HCT116 (cell line): ENCODE measurements around the gene HOXD3. TPM values are rescaled to one million over a fixed set of nuclear protein-coding genes. Genes with fewer than 3 reads are reported as not detected.

ENCODE experiments used
- ATAC-seq: fragments of 200-7000 bp; cut with Tn5 transposase; 2 replicates; pipeline ENCODE4 v1.9.1; 2020; ENCODE audit warnings: mild to moderate bottlenecking, moderate library complexity
- BruUV-seq: library from RNA; stranded (reverse); fragments of 400-500 nt; replicated peaks from 2 replicates; lab custom pipeline; 2021; lab: Mats Ljungman, UMichigan
- CTCF ChIA-PET: fragments of 300-600 bp; sonication (Branson Sonifier 250); formaldehyde crosslinking; loops from one replicate; lab custom pipeline; 2021; ENCODE audit warnings: antibody characterized with exemption; lab: Charles Lee
- POLR2A ChIA-PET: fragments of 300-600, 350-600 bp; sonication (Branson Sonifier 250); formaldehyde crosslinking; loops from one replicate; lab custom pipeline; 2021; ENCODE audit warnings: antibody characterized with exemption; lab: Charles Lee
- RAD21 ChIA-PET, 2 experiments: fragments of 300-600 bp; sonication (Branson Sonifier 250); formaldehyde crosslinking; loops; one replicate each; lab custom pipeline; 2023; ENCODE audit warnings: low total read pairs in 2 of 2; ENCODE audit not compliant: uncharacterized antibody in 2 of 2, unreplicated experiment in 2 of 2, low non-redundant PET in 1 of 2; lab: Charles Lee
- DNase-seq: peaks from one replicate; pipeline ENCODE4 v3.0.0-alpha.2; 2010; ENCODE audit warnings: low read depth, low spot score
- H2AFZ ChIP-seq: fragments of 200-600 bp; shearing (Covaris generic), sonication (generic); 2 replicates; pipeline ENCODE4 v1.6.1; 2017; ENCODE audit warnings: low read depth, mixed run types, mixed read lengths, antibody characterized with exemption, low read length; ENCODE audit not compliant: poor library complexity, severe bottlenecking
- H3K27ac ChIP-seq: 2 replicates; pipeline ENCODE4 v1.5.1; 2012; ENCODE audit warnings: low read depth, low read length
- H3K27me3 ChIP-seq: fragments of 200-600 bp; sonication (generic); 2 replicates; pipeline ENCODE4 v1.6.1; 2016; ENCODE audit warnings: mixed run types, low read length, mixed read lengths; ENCODE audit not compliant: insufficient read depth
- H3K36me3 ChIP-seq, 2 experiments: fragments of 200-500 bp in 1 of 2; fragments of 200-600 bp in 1 of 2; sonication (Bioruptor generic) in 1 of 2; sonication (generic) in 1 of 2; 2 replicates each; pipeline versions ENCODE4 v1.5.1 to v1.6.1; 2014 to 2016; ENCODE audit warnings: low read length in 2 of 2, inconsistent platforms in 1 of 2, mixed read lengths in 1 of 2, mixed run types in 1 of 2; ENCODE audit not compliant: insufficient read depth in 2 of 2, control insufficient read depth in 1 of 2
- H3K4me1 ChIP-seq, 2 experiments: fragments of 200-600 bp in 1 of 2; sonication (generic) in 1 of 2; 2 replicates each; pipeline versions ENCODE4 v1.5.1 to v1.6.1; 2012 to 2017; ENCODE audit warnings: low read length in 2 of 2, inconsistent platforms in 1 of 2, mild to moderate bottlenecking in 1 of 2, mixed read lengths in 1 of 2, mixed run types in 1 of 2, moderate library complexity in 1 of 2; ENCODE audit not compliant: insufficient read depth in 2 of 2, control insufficient read depth in 1 of 2
- H3K4me2 ChIP-seq: fragments of 200-600 bp; sonication (generic); 2 replicates; pipeline ENCODE4 v1.6.1; 2017; ENCODE audit warnings: mixed run types, low read length, mixed read lengths
- H3K4me3 ChIP-seq, 2 experiments: fragments of 200-600 bp in 1 of 2; sonication (generic) in 1 of 2; replicated peaks in 1 of 2; 2 replicates each; pipeline ENCODE4 v1.5.1; 2011 to 2016; ENCODE audit warnings: low read length in 2 of 2, control low read depth in 1 of 2, low read depth in 1 of 2, mild to moderate bottlenecking in 1 of 2, mixed read lengths in 1 of 2, mixed run types in 1 of 2
- H3K79me2 ChIP-seq: fragments of 200-600 bp; sonication (generic); 2 replicates; pipeline ENCODE4 v1.6.1; 2017; ENCODE audit warnings: mild to moderate bottlenecking, mixed run types, low read length, moderate library complexity, mixed read lengths; ENCODE audit not compliant: insufficient read depth
- H3K9ac ChIP-seq: fragments of 200-600 bp; sonication (generic); 2 replicates; pipeline ENCODE4 v1.6.1; 2016; ENCODE audit warnings: low read length, mixed read lengths
- H3K9me2 ChIP-seq: fragments of 200-600 bp; sonication (generic), shearing (Covaris generic); 2 replicates; pipeline ENCODE4 v1.6.1; 2017; ENCODE audit warnings: mixed run types, mild to moderate bottlenecking, moderate library complexity; ENCODE audit not compliant: insufficient read depth
- H3K9me3 ChIP-seq, 2 experiments: fragments of 200-500 bp in 1 of 2; fragments of 200-600 bp in 1 of 2; sonication (Bioruptor generic) in 1 of 2; sonication (generic) in 1 of 2; 2 replicates each; pipeline ENCODE4 v1.6.1; 2014 to 2017; ENCODE audit warnings: low read length in 2 of 2, mixed read lengths in 2 of 2, inconsistent platforms in 1 of 2, low read depth in 1 of 2, mild to moderate bottlenecking in 1 of 2, mixed run types in 1 of 2, moderate library complexity in 1 of 2; ENCODE audit not compliant: control insufficient read depth in 1 of 2, insufficient read depth in 1 of 2
- H4K20me1 ChIP-seq: fragments of 200-600 bp; sonication (generic), shearing (Covaris generic); 2 replicates; pipeline ENCODE4 v1.6.1; 2017; ENCODE audit warnings: mixed run types, mild to moderate bottlenecking, moderate library complexity; ENCODE audit not compliant: insufficient read depth
- CEBPB ChIP-seq: IDR thresholded peaks from 2 replicates; pipeline ENCODE4 v1.6.1; 2012; ENCODE audit warnings: low read depth
- EGR1 ChIP-seq: IDR thresholded peaks from 2 replicates; pipeline ENCODE4 v1.6.1; 2012; ENCODE audit warnings: low read depth
- EZH2 ChIP-seq: fragments of 200-600 bp; sonication (generic); IDR thresholded peaks from 2 replicates; pipeline ENCODE4 v1.6.1; 2017; ENCODE audit warnings: antibody characterized with exemption, mixed run types
- FOSL1 ChIP-seq: IDR thresholded peaks from 2 replicates; pipeline ENCODE4 v1.6.1; 2012; ENCODE audit warnings: low read depth
- JUND ChIP-seq: IDR thresholded peaks from 2 replicates; pipeline ENCODE4 v1.6.1; 2012
- POLR2AphosphoS5 ChIP-seq: IDR thresholded peaks from 2 replicates; pipeline ENCODE4 v1.6.1; 2011; ENCODE audit warnings: mild to moderate bottlenecking, low read depth, low read length, moderate library complexity
- SIN3A ChIP-seq: IDR thresholded peaks from 2 replicates; pipeline ENCODE4 v1.6.1; 2012; ENCODE audit warnings: low read depth
- YY1 ChIP-seq: IDR thresholded peaks from 2 replicates; pipeline ENCODE4 v1.6.1; 2011; ENCODE audit warnings: low read length, low read depth, moderate library complexity, mild to moderate bottlenecking; ENCODE audit not compliant: insufficient replicate concordance; ENCODE audit errors: extremely low read depth
- intact Hi-C: fragments of 100-400 bp; cut with micrococcal nuclease; formaldehyde crosslinking; loops from 2 replicates; pipeline ENCODE4 v1.10.0; 2022
- total RNA-seq: library from RNA; stranded (reverse); gene quantifications from one replicate; pipeline ENCODE4 v1.2.1, GENCODE V29; 2021; ENCODE audit not compliant: unreplicated experiment
- TF ChIP-seq, protein P1 (sequence below): IDR thresholded peaks from 2 replicates; pipeline ENCODE4 v1.6.1; 2011; ENCODE audit warnings: mild to moderate bottlenecking, low read length, moderate library complexity; ENCODE audit not compliant: insufficient replicate concordance; ENCODE audit errors: extremely low read depth
- TF ChIP-seq, protein P2 (sequence below), 3 experiments: fragments of 200-600 bp in 1 of 3; sonication (generic) in 1 of 3; IDR thresholded peaks in 2 of 3; conservative IDR thresholded peaks in 1 of 3; 2 replicates each; pipeline ENCODE4 v1.5.1; 2012 to 2017; ENCODE audit warnings: low read depth in 2 of 3, low read length in 2 of 3, antibody characterized with exemption in 1 of 3, borderline replicate concordance in 1 of 3, control low read depth in 1 of 3, mild to moderate bottlenecking in 1 of 3, mixed read lengths in 1 of 3, mixed run types in 1 of 3, moderate library complexity in 1 of 3; ENCODE audit not compliant: insufficient read depth in 1 of 3

Gene HOXD3
- total RNA-seq, 1 experiment from 2014 or later = 1.4 TPM

DNA sequence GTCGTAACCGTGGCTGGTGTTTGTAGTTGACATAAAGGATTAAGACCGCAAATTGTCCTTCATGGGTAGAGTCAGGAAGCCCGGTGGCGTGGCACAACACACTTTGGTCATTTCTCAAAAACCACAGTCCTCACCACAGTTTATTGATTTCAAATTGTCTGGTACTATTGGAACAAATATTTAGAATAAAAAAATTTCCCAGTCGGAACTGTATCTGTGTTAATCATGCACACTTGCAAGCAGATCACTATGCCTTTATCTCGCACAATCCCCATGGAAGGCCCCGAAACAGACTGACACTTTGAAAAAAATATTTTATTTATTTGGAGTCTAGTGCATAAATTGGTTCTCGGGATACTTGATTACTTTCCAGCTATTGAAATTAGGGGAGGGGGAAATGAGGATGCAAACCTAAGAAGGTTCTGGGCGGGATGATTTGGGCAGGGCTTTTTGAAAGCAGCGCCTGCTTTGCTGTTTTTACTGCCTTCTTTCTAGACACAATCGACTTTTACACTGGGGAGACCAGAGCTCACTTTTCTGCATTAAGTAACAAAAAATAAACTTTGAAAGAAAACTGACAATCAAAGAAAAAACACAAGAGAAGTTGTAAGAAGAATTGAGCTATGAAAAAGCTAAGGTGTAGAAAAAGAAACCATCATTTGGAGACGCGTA is 15.9 kb downstream of the HOXD3 start:
- Histone ChIP-seq H3K4me3 (no peak overlapping the region), H3K4me1 (no peaks in the 10 kb centered on the region), H3K9me3 (no peaks in the 10 kb centered on the region), H4K20me1 (no peaks in the 10 kb centered on the region), H3K9me2 (no peaks in the 10 kb centered on the region), H3K27ac (no peak overlapping the region), H3K27me3 (no peaks in the 10 kb centered on the region), H3K36me3 (no peaks in the 10 kb centered on the region), H3K4me2 (no peak overlapping the region), H3K79me2 (no peaks in the 10 kb centered on the region), H2AFZ (no peak overlapping the region), H3K9ac (no peak overlapping the region)
- ChIA-PET CTCF (no interaction called here), RAD21 (no interaction called here), POLR2A (interaction anchor here (0.9 kb wide), 1 partner anchor 11 kb away, joined by 3 read pairs; no protein-coding TSS in a partner anchor)
- TF ChIP-seq, protein P1, sequence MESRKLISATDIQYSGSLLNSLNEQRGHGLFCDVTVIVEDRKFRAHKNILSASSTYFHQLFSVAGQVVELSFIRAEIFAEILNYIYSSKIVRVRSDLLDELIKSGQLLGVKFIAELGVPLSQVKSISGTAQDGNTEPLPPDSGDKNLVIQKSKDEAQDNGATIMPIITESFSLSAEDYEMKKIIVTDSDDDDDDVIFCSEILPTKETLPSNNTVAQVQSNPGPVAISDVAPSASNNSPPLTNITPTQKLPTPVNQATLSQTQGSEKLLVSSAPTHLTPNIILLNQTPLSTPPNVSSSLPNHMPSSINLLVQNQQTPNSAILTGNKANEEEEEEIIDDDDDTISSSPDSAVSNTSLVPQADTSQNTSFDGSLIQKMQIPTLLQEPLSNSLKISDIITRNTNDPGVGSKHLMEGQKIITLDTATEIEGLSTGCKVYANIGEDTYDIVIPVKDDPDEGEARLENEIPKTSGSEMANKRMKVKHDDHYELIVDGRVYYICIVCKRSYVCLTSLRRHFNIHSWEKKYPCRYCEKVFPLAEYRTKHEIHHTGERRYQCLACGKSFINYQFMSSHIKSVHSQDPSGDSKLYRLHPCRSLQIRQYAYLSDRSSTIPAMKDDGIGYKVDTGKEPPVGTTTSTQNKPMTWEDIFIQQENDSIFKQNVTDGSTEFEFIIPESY = no peak
- TF ChIP-seq FOSL1 (no peak), JUND (no peak), CEBPB (no peak), SIN3A (no peak), POLR2AphosphoS5 (no peak), EZH2 (no peak), EGR1 (no peak), YY1 (no peak)
- TF ChIP-seq, protein P2, sequence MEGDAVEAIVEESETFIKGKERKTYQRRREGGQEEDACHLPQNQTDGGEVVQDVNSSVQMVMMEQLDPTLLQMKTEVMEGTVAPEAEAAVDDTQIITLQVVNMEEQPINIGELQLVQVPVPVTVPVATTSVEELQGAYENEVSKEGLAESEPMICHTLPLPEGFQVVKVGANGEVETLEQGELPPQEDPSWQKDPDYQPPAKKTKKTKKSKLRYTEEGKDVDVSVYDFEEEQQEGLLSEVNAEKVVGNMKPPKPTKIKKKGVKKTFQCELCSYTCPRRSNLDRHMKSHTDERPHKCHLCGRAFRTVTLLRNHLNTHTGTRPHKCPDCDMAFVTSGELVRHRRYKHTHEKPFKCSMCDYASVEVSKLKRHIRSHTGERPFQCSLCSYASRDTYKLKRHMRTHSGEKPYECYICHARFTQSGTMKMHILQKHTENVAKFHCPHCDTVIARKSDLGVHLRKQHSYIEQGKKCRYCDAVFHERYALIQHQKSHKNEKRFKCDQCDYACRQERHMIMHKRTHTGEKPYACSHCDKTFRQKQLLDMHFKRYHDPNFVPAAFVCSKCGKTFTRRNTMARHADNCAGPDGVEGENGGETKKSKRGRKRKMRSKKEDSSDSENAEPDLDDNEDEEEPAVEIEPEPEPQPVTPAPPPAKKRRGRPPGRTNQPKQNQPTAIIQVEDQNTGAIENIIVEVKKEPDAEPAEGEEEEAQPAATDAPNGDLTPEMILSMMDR (IDR thresholded peaks at IDR 0.05 in 2 of 3, conservative IDR thresholded peaks at IDR 0.05 in 1 of 3; ENCODE audit: borderline replicate concordance in 1 of 3, insufficient read depth in 1 of 3, low read depth in 2 of 3, low read length in 2 of 3) = no peak
- intact Hi-C loops = no loop called here
- BruUV-seq = no TSS peak
- ATAC-seq (no peak), DNase-seq (no peak)
